Neural crest cell (in vitro differentiated cells): ENCODE measurements around the gene KLHDC3. TPM values are rescaled to one million over a fixed set of nuclear protein-coding genes. Genes with fewer than 3 reads are reported as not detected.
A peak's percentile ranks its signal among the peaks of the same experiment; 100 is the strongest.

ENCODE experiments used
- DNase-seq: peaks from one replicate; pipeline ENCODE4 v3.0.0; 2021; ENCODE audit warnings: low read depth, mixed read lengths, low spot score
- H3K27ac Mint-ChIP-seq: one replicate; pipeline ENCODE4 v1.8.0; 2021; ENCODE audit warnings: mild to moderate bottlenecking, mixed read lengths; ENCODE audit not compliant: unreplicated experiment
- H3K27me3 Mint-ChIP-seq: 2 replicates; pipeline ENCODE4 v1.8.0; 2021; ENCODE audit warnings: low read depth, mild to moderate bottlenecking, mixed read lengths
- H3K36me3 Mint-ChIP-seq: 2 replicates; pipeline ENCODE4 v1.8.0; 2021; ENCODE audit warnings: low read depth, mild to moderate bottlenecking, mixed read lengths
- H3K4me1 Mint-ChIP-seq: 2 replicates; pipeline ENCODE4 v1.8.0; 2021; ENCODE audit warnings: mixed read lengths
- H3K4me3 Mint-ChIP-seq: one replicate; pipeline ENCODE4 v1.8.0; 2021; ENCODE audit warnings: mild to moderate bottlenecking, mixed read lengths
- H3K9me3 Mint-ChIP-seq: 2 replicates; pipeline ENCODE4 v1.8.0; 2021; ENCODE audit warnings: mixed read lengths
- CTCF ChIP-seq: fragments of 200-600 bp; sonication (generic); conservative IDR thresholded peaks from 2 replicates; pipeline ENCODE4 v1.5.0; 2021; ENCODE audit warnings: antibody characterized with exemption, mild to moderate bottlenecking
- total RNA-seq: library from RNA; stranded (reverse); gene quantifications from 2 replicates; pipeline ENCODE4 v1.2.1, GENCODE V29; 2021

Gene KLHDC3
- total RNA-seq, 1 donor from 2014 or later, result 109 TPM

- no peaks in the 10 kb centered on the region for H3K27me3 Mint-ChIP-seq
- no peaks in the 10 kb centered on the region for H3K36me3 Mint-ChIP-seq
- H3K9me3 Mint-ChIP-seq, result no peaks in the 10 kb centered on the region
- DNase-seq, result peak; percentile 92
- peak within 1 kb of the TSS; percentile 94 for H3K27ac Mint-ChIP-seq
- peak within 1 kb of the TSS; percentile 91 for H3K4me3 Mint-ChIP-seq
- H3K4me1 Mint-ChIP-seq, result peaks cover 52% of the 10 kb centered on the region
- no peak for TF ChIP-seq CTCF
These were observed 29.8 kb upstream of the KLHDC3 start, which contains the start of gene PPP2R5D for GRCh38 chr6:42984001-42984923. TSS of gene PPP2R5D (plus strand) at chr6:42984570. CDS start at chr6:42984678, 108 bp downstream.

GRCh38 chr6:42984924-42985475 lies 29.0 kb upstream of the KLHDC3 start:
- Mint-ChIP-seq H3K27me3 (no peaks in the 10 kb centered on the region), H3K36me3 (no peaks in the 10 kb centered on the region), H3K27ac (peak overlapping the region; percentile 86), H3K4me3 (peak overlapping the region; percentile 91), H3K4me1 (peaks cover 45% of the 10 kb centered on the region), H3K9me3 (no peaks in the 10 kb centered on the region)
- peak; percentile 12 for DNase-seq
- TF ChIP-seq CTCF, result no peak

GRCh38 chr6:42987533-42988451 lies 26.3 kb upstream of the KLHDC3 start:
- Mint-ChIP-seq H3K9me3 (no peaks in the 10 kb centered on the region), H3K27me3 (no peaks in the 10 kb centered on the region), H3K27ac (peak overlapping the region; percentile 84), H3K36me3 (no peaks in the 10 kb centered on the region), H3K4me3 (peak overlapping the region; percentile 91), H3K4me1 (peaks cover 41% of the 10 kb centered on the region)
- TF ChIP-seq CTCF, result no peak
- no peak for DNase-seq

GRCh38 chr6:42988486-42989020 lies 25.5 kb upstream of the KLHDC3 start:
- Mint-ChIP-seq H3K27me3 (no peaks in the 10 kb centered on the region), H3K36me3 (peaks cover under 1% of the 10 kb centered on the region), H3K4me1 (peaks cover 40% of the 10 kb centered on the region), H3K9me3 (no peaks in the 10 kb centered on the region), H3K4me3 (peak overlapping the region; percentile 91), H3K27ac (no peak overlapping the region)
- TF ChIP-seq CTCF, result no peak
- no peak for DNase-seq

- Mint-ChIP-seq H3K27me3 (no peaks in the 10 kb centered on the region), H3K4me3 (no peak overlapping the region), H3K9me3 (no peaks in the 10 kb centered on the region), H3K4me1 (peaks cover 31% of the 10 kb centered on the region), H3K36me3 (peaks cover 2% of the 10 kb centered on the region), H3K27ac (no peak overlapping the region)
- no peak for DNase-seq
- no peak for TF ChIP-seq CTCF
These were observed 24.1 kb upstream of the KLHDC3 start for GRCh38 chr6:42989923-42990322.
